Suprapubic skin (tissue), 4 donors: Measurements from ENCODE around the gene PCGF1.

Experiments used
- CTCF ChIP-seq, 2 donors: fragments of 200-600 bp in 1 of 2; fragments of 450-650 bp in 1 of 2; sonication (generic) in 1 of 2; IDR thresholded peaks; one replicate each; pipeline ENCODE4 v1.5.1; 2016 to 2019; ENCODE audit warnings: antibody characterized with exemption in 2 of 2, mild to moderate bottlenecking in 1 of 2, moderate library complexity in 1 of 2
- EP300 ChIP-seq: sonication (generic); formaldehyde crosslinking; IDR thresholded peaks from one replicate; pipeline ENCODE4 v1.6.1; 2017; ENCODE audit warnings: antibody characterized with exemption
- POLR2A ChIP-seq, 2 donors: fragments of 450-650 bp; IDR thresholded peaks; one replicate each; pipeline ENCODE4 v1.6.1; 2017; ENCODE audit warnings: antibody characterized with exemption in 2 of 2, mild to moderate bottlenecking in 2 of 2, moderate library complexity in 2 of 2
- POLR2AphosphoS5 ChIP-seq, 3 donors: sonication (generic); formaldehyde crosslinking; IDR thresholded peaks; one replicate each; pipeline ENCODE4 v1.6.1; 2017; ENCODE audit warnings: antibody characterized with exemption in 3 of 3

GRCh38 chr2:74481431-74481830, 26.1 kb downstream of the PCGF1 start:
- TF ChIP-seq CTCF (IDR thresholded peaks at IDR 0.05) (no peak), POLR2A (IDR thresholded peaks at IDR 0.05) (no peak), POLR2AphosphoS5 (IDR thresholded peaks at IDR 0.05) (no peak), EP300 (no peak)
